Fibroblast of lung (primary cell): Measurements from ENCODE around the gene KRT27. TPM values are rescaled to one million over a fixed set of nuclear protein-coding genes. Genes with fewer than 3 reads are reported as not detected.
"Not testable (repeated sequence)": the region's sequence is repeated elsewhere in the genome, so short reads cannot be mapped to it uniquely, and the experiment has no call there.

Experiments
- DNase-seq, 2 donors: peaks; one replicate each; pipeline versions ENCODE4 v3.0.0 to v3.0.0-alpha.2; 2010; ENCODE audit warnings: low read depth in 2 of 2
- H2AFZ ChIP-seq: 2 replicates; pipeline ENCODE4 v1.5.1; 2012; ENCODE audit warnings: low read length, control low read depth, inconsistent platforms
- H3K27ac ChIP-seq: 2 replicates; pipeline ENCODE4 v1.5.1; 2011; ENCODE audit warnings: low read length, control low read depth; ENCODE audit not compliant: insufficient read depth
- H3K27me3 ChIP-seq: 2 replicates; pipeline ENCODE4 v1.5.1; 2011; ENCODE audit warnings: mild to moderate bottlenecking, low read length; ENCODE audit not compliant: control insufficient read depth, insufficient read depth
- H3K36me3 ChIP-seq: 2 replicates; pipeline ENCODE4 v1.5.1; 2011; ENCODE audit warnings: low read length; ENCODE audit not compliant: control insufficient read depth, insufficient read depth
- H3K4me1 ChIP-seq: 2 replicates; pipeline ENCODE4 v1.5.1; 2011; ENCODE audit warnings: low read length; ENCODE audit not compliant: control insufficient read depth, insufficient read depth; ENCODE audit errors: extremely low read depth
- H3K4me2 ChIP-seq: 2 replicates; pipeline ENCODE4 v1.5.1; 2011; ENCODE audit warnings: low read length, control low read depth; ENCODE audit not compliant: insufficient read depth; ENCODE audit errors: extremely low read depth
- H3K4me3 ChIP-seq, 4 experiments: fragments of 200-600 bp in 1 of 4; sonication (generic) in 1 of 4; replicated peaks in 1 of 4; 2 replicates each; pipeline ENCODE4 v1.5.1; 2011 to 2016; ENCODE audit warnings: low read length in 4 of 4, low read depth in 3 of 4, mild to moderate bottlenecking in 3 of 4, control low read depth in 2 of 4, inconsistent platforms in 1 of 4, mixed read lengths in 1 of 4; ENCODE audit not compliant: insufficient read depth in 1 of 4; ENCODE audit errors: control extremely low read depth in 1 of 4
- H3K79me2 ChIP-seq: 2 replicates; pipeline ENCODE4 v1.5.1; 2012; ENCODE audit warnings: mild to moderate bottlenecking, low read length, inconsistent platforms; ENCODE audit not compliant: control insufficient read depth, insufficient read depth
- H3K9ac ChIP-seq: 2 replicates; pipeline ENCODE4 v1.5.1; 2011; ENCODE audit warnings: mild to moderate bottlenecking, low read length, control low read depth; ENCODE audit not compliant: insufficient read depth
- H3K9me3 ChIP-seq: 2 replicates; pipeline ENCODE4 v1.5.1; 2012; ENCODE audit warnings: low read depth, low read length; ENCODE audit not compliant: control insufficient read depth, insufficient read depth
- H4K20me1 ChIP-seq: 2 replicates; pipeline ENCODE4 v1.5.1; 2011; ENCODE audit warnings: low read length; ENCODE audit not compliant: control insufficient read depth, insufficient read depth; ENCODE audit errors: extremely low read depth
- EZH2 ChIP-seq: IDR thresholded peaks from 2 replicates; pipeline ENCODE4 v1.5.1; 2012; ENCODE audit warnings: low read length, control low read depth, mild to moderate bottlenecking; ENCODE audit errors: missing control alignments
- polyA plus RNA-seq, 2 donors: library from polyadenylated mRNA; depleted of rRNA in 1 of 2; stranded (reverse) in 1 of 2; unstranded in 1 of 2; fragments of >200 nt; gene quantifications; 2 replicates each; pipeline ENCODE4 v1.2.1, GENCODE V29; 2011 to 2012; ENCODE audit warnings: missing spikeins in 1 of 2
- total RNA-seq: library from RNA; depleted of rRNA; stranded (reverse); fragments of >200 nt; gene quantifications from 2 replicates; pipeline ENCODE4 v1.2.1, GENCODE V29; 2014
- TF ChIP-seq, protein P1 (sequence below), 2 donors: IDR thresholded peaks in 1 of 2; conservative IDR thresholded peaks in 1 of 2; 1 replicate in 1 of 2; 2 replicates in 1 of 2; pipeline ENCODE4 v1.5.1; 2011 to 2012; ENCODE audit warnings: low read length in 2 of 2, control low read depth in 1 of 2, inconsistent platforms in 1 of 2, low read depth in 1 of 2, mild to moderate bottlenecking in 1 of 2

KRT27 gene
- total and polyA plus RNA-seq, 2 donors (not counting 1 experiment from before 2014, with no cell fraction given): not detected

- Histone ChIP-seq H3K4me2 (no peak overlapping the region), H4K20me1 (no peaks in the 10 kb centered on the region), H3K27ac (no peak overlapping the region), H3K9me3 (no peaks in the 10 kb centered on the region), H3K79me2 (no peaks in the 10 kb centered on the region), H3K9ac (no peak overlapping the region), H3K27me3 (no peaks in the 10 kb centered on the region), H3K4me3 (no peak overlapping the region), H3K36me3 (no peaks in the 10 kb centered on the region), H2AFZ (no peak overlapping the region), H3K4me1 (no peaks in the 10 kb centered on the region)
- no peak for DNase-seq
- TF ChIP-seq, protein P1, sequence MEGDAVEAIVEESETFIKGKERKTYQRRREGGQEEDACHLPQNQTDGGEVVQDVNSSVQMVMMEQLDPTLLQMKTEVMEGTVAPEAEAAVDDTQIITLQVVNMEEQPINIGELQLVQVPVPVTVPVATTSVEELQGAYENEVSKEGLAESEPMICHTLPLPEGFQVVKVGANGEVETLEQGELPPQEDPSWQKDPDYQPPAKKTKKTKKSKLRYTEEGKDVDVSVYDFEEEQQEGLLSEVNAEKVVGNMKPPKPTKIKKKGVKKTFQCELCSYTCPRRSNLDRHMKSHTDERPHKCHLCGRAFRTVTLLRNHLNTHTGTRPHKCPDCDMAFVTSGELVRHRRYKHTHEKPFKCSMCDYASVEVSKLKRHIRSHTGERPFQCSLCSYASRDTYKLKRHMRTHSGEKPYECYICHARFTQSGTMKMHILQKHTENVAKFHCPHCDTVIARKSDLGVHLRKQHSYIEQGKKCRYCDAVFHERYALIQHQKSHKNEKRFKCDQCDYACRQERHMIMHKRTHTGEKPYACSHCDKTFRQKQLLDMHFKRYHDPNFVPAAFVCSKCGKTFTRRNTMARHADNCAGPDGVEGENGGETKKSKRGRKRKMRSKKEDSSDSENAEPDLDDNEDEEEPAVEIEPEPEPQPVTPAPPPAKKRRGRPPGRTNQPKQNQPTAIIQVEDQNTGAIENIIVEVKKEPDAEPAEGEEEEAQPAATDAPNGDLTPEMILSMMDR (conservative IDR thresholded peaks at IDR 0.05 in 1 of 2, IDR thresholded peaks at IDR 0.05 in 1 of 2; ENCODE audit: low read depth in 1 of 2, low read length in 2 of 2): no peak
- TF ChIP-seq EZH2: no peak
These were observed 32.0 kb downstream of the KRT27 start for GRCh38 chr17:40750391-40750790.

DNA sequence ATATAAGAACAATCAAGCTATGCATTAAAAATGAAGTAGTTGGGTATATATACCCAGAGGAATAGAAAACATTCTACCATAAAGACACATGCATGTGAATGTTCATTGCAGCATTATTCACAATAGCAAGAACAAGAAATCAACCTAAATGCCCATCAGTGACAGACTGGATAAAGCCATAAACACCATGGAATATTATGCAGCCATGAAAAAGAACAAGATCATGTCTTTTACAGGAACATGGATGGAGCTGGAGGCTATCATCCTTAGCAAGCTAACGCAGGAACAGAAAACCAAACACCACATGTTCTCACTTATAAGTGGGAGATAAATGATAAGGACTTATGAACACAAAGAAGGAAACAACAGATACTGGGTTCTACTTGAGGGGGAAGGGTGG is 33.7 kb downstream of the KRT27 start:
- H3K27me3 ChIP-seq, DNase-seq, H3K9me3 ChIP-seq, H3K9ac ChIP-seq, H3K36me3 ChIP-seq, H4K20me1 ChIP-seq, H3K4me3 ChIP-seq, H2AFZ ChIP-seq, H3K79me2 ChIP-seq, H3K27ac ChIP-seq, H3K4me1 ChIP-seq, H3K4me2 ChIP-seq: not testable (repeated sequence)

GRCh38 chr17:40738553-40738952 is 43.8 kb downstream of the KRT27 start:
- H3K4me1 ChIP-seq: no peaks in the 10 kb centered on the region
- H3K9me3 ChIP-seq: no peaks in the 10 kb centered on the region
- H3K4me2 ChIP-seq: no peak overlapping the region
- TF ChIP-seq, protein P1 (conservative IDR thresholded peaks at IDR 0.05 in 1 of 2, IDR thresholded peaks at IDR 0.05 in 1 of 2; ENCODE audit: low read depth in 1 of 2, low read length in 2 of 2): no peak
- no peak for TF ChIP-seq EZH2
- H2AFZ ChIP-seq: no peak overlapping the region
- no peaks in the 10 kb centered on the region for H4K20me1 ChIP-seq
- H3K4me3 ChIP-seq: no peak overlapping the region
- no peak for DNase-seq
- H3K27ac ChIP-seq: no peak overlapping the region
- H3K36me3 ChIP-seq: no peaks in the 10 kb centered on the region
- H3K79me2 ChIP-seq: no peaks in the 10 kb centered on the region
- H3K27me3 ChIP-seq: peaks cover 4% of the 10 kb centered on the region
- H3K9ac ChIP-seq: no peak overlapping the region

- no peaks in the 10 kb centered on the region for H3K36me3 ChIP-seq
- H3K27ac ChIP-seq: no peak overlapping the region
- no peaks in the 10 kb centered on the region for H3K9me3 ChIP-seq
- no peak overlapping the region for H3K4me3 ChIP-seq
- H4K20me1 ChIP-seq: no peaks in the 10 kb centered on the region
- no peak overlapping the region for H3K4me2 ChIP-seq
- H3K79me2 ChIP-seq: no peaks in the 10 kb centered on the region
- no peak for DNase-seq
- H3K27me3 ChIP-seq: peaks cover 4% of the 10 kb centered on the region
- H2AFZ ChIP-seq: no peak overlapping the region
- TF ChIP-seq, protein P1 (conservative IDR thresholded peaks at IDR 0.05 in 1 of 2, IDR thresholded peaks at IDR 0.05 in 1 of 2; ENCODE audit: low read depth in 1 of 2, low read length in 2 of 2): no peak
- TF ChIP-seq EZH2: no peak
- no peaks in the 10 kb centered on the region for H3K4me1 ChIP-seq
- no peak overlapping the region for H3K9ac ChIP-seq
These were observed 47.3 kb downstream of the KRT27 start for GRCh38 chr17:40735016-40735415.
